A172 (cell line): ENCODE data around the gene MAP2K3. TPM values are rescaled to one million over a fixed set of nuclear protein-coding genes. Genes with fewer than 3 reads are reported as not detected.
"Not testable (repeated sequence)": the region's sequence is repeated elsewhere in the genome, so short reads cannot be mapped to it uniquely, and the experiment has no call there.

Source experiments
- DNase-seq: peaks from one replicate; pipeline ENCODE4 v3.0.0-alpha.2; 2015; ENCODE audit warnings: low spot score
- total RNA-seq: library from RNA; depleted of rRNA; stranded (reverse); fragments of >200 nt; shearing (Covaris generic); gene quantifications from 2 replicates; pipeline ENCODE4 v1.2.3, GENCODE V29; 2014

Gene MAP2K3
- total RNA-seq, 1 experiment from 2014 or later, result 16.8 TPM

- DNase-seq, result peak; percentile 83
These were observed 11.8 kb downstream of the MAP2K3 start for GRCh38 chr17:21296097-21297025.

GRCh38 chr17:21297026-21297520 is 12.6 kb downstream of the MAP2K3 start:
- no peak for DNase-seq

GRCh38 chr17:21297597-21297996 is 13.1 kb downstream of the MAP2K3 start:
- no peak for DNase-seq

- no peak for DNase-seq
These were observed 13.8 kb downstream of the MAP2K3 start for GRCh38 chr17:21298056-21298982.

GRCh38 chr17:21298983-21299519 is 14.5 kb downstream of the MAP2K3 start:
- DNase-seq, result no peak

GRCh38 chr17:21299981-21300600 is 15.6 kb downstream of the MAP2K3 start:
- DNase-seq, result no peak

GRCh38 chr17:21300601-21301571 is 16.4 kb downstream of the MAP2K3 start:
- no peak for DNase-seq

GRCh38 chr17:21301593-21302550 is 17.4 kb downstream of the MAP2K3 start:
- DNase-seq, result no peak

GRCh38 chr17:21302711-21303425 is 18.4 kb downstream of the MAP2K3 start:
- no peak for DNase-seq

- DNase-seq, result no peak
These were observed 19.0 kb downstream of the MAP2K3 start for GRCh38 chr17:21303441-21304065.

GRCh38 chr17:21304091-21304490 is 19.6 kb downstream of the MAP2K3 start:
- DNase-seq, result no peak

- not testable (repeated sequence) for DNase-seq
These were observed 20.1 kb downstream of the MAP2K3 start for GRCh38 chr17:21304551-21305151.

- DNase-seq, result not testable (repeated sequence)
These were observed 21.1 kb downstream of the MAP2K3 start for GRCh38 chr17:21305431-21306180.

- peak; percentile 52 for DNase-seq
These were observed 22.2 kb downstream of the MAP2K3 start for GRCh38 chr17:21306611-21307272.

GRCh38 chr17:21307273-21307625 is 22.7 kb downstream of the MAP2K3 start:
- DNase-seq, result not testable (repeated sequence)

GRCh38 chr17:21308931-21309381 is 24.4 kb downstream of the MAP2K3 start:
- DNase-seq, result not testable (repeated sequence)
